ENCODE results near the gene CCDC126. TPM values are rescaled to one million over a fixed set of nuclear protein-coding genes. Genes with fewer than 3 reads are reported as not detected.
A peak's percentile ranks its signal among the peaks of the same experiment; 100 is the strongest.

Gene CCDC126
- total and polyA plus RNA-seq, 2 of the 4 experiments (the other 2 are of a cell fraction): 4.1 to 5.6 TPM

GRCh38 chr7:23618241-23618640 lies 21.1 kb downstream of the CCDC126 start:
- H2AFZ ChIP-seq (replicated peaks; ENCODE audit: low read length, poor library complexity): no peak overlapping the region
- H3K4me2 ChIP-seq (ENCODE audit: low read depth, low read length): no peak overlapping the region
- no peak overlapping the region for H3K56ac ChIP-seq (ENCODE audit: extremely low read depth, insufficient read depth, low read length)
- H4K8ac ChIP-seq (ENCODE audit: low read depth in 2 of 2, low read length in 2 of 2): no peak overlapping the region
- H3K79me1 ChIP-seq (ENCODE audit: low read depth in 1 of 2, low read length in 2 of 2): peaks cover 3 to 6% of the 10 kb centered on the region in 2 experiments; a peak in 2 of 4 replicates
- H3K14ac ChIP-seq (replicated peaks; ENCODE audit: low read depth, low read length): no peak overlapping the region
- no CpG with 5 or more reads among the region's 3 CpGs for WGBS, 2 experiments (ENCODE audit: extremely low coverage in 2 of 2, insufficient read length in 1 of 2)
- ATAC-seq (ENCODE audit: low read depth): no peak
- no peak overlapping the region for H3K4ac ChIP-seq (ENCODE audit: low read depth, low read length)
- no peak overlapping the region for H2BK20ac ChIP-seq (ENCODE audit: low read depth, low read length)
- H4K5ac ChIP-seq (ENCODE audit: low read depth, low read length): no peak overlapping the region
- no TSS peak for BruUV-seq (replicated peaks)
- H2BK15ac ChIP-seq (ENCODE audit: low read depth, low read length): no peak overlapping the region
- ChIA-PET CTCF (no interaction called here), POLR2A (ENCODE audit: unreplicated experiment) (interaction anchor here (0.6 kb wide), 1 partner anchor 152 kb away, joined by 3 read pairs; no protein-coding TSS in a partner anchor)
- no peaks in the 10 kb centered on the region for H3K4me1 ChIP-seq (ENCODE audit: control insufficient read depth, insufficient read depth, low read length)
- intact Hi-C loops (cut with micrococcal nuclease): no loop called here
- H2AK9ac ChIP-seq (replicated peaks; ENCODE audit: low read depth, low read length, poor library complexity): no peak overlapping the region
- no peak overlapping the region for H2BK5ac ChIP-seq (ENCODE audit: low read depth, low read length, poor library complexity, severe bottlenecking)
- H3K36me3 ChIP-seq (ENCODE audit: control insufficient read depth, insufficient read depth, low read length): no peaks in the 10 kb centered on the region
- no peak overlapping the region for H2BK120ac ChIP-seq (ENCODE audit: low read depth, low read length)
- no peaks in the 10 kb centered on the region for H4K20me1 ChIP-seq (ENCODE audit: insufficient read depth, low read length)
- TF ChIP-seq MXI1 (IDR thresholded peaks at IDR 0.05; ENCODE audit: borderline replicate concordance, low read depth, low read length): no peak
- no peak for TF ChIP-seq RFX5 (IDR thresholded peaks at IDR 0.05; ENCODE audit: low read depth, low read length)
- TF ChIP-seq POLR2A (IDR thresholded peaks at IDR 0.05; ENCODE audit: low read depth, low read length): no peak
- TF ChIP-seq SMC3 (IDR thresholded peaks at IDR 0.05; ENCODE audit: low read depth, low read length): no peak
- TF ChIP-seq CHD1 (IDR thresholded peaks at IDR 0.05; ENCODE audit: low read depth, low read length): no peak
- TF ChIP-seq RAD21 (IDR thresholded peaks at IDR 0.05; ENCODE audit: low read length): no peak
- TF ChIP-seq, protein P1, sequence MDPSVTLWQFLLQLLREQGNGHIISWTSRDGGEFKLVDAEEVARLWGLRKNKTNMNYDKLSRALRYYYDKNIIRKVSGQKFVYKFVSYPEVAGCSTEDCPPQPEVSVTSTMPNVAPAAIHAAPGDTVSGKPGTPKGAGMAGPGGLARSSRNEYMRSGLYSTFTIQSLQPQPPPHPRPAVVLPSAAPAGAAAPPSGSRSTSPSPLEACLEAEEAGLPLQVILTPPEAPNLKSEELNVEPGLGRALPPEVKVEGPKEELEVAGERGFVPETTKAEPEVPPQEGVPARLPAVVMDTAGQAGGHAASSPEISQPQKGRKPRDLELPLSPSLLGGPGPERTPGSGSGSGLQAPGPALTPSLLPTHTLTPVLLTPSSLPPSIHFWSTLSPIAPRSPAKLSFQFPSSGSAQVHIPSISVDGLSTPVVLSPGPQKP (IDR thresholded peaks at IDR 0.05; ENCODE audit: borderline replicate concordance, low read depth, low read length): no peak
- no peak for TF ChIP-seq CEBPB (IDR thresholded peaks at IDR 0.05; ENCODE audit: low read depth, low read length)
- no peak for TF ChIP-seq RCOR1 (IDR thresholded peaks at IDR 0.05; ENCODE audit: insufficient replicate concordance, low read length)
- no peak for TF ChIP-seq MAZ (IDR thresholded peaks at IDR 0.05; ENCODE audit: borderline replicate concordance, low read depth, low read length)
- DNase-seq: peak; percentile 47
- no peak overlapping the region for H3K18ac ChIP-seq (ENCODE audit: low read depth, low read length)
- H4K91ac ChIP-seq (ENCODE audit: insufficient read depth, low read depth, low read length): no peak overlapping the region
- no peak overlapping the region for H3K4me3 ChIP-seq (ENCODE audit: insufficient read depth, low read depth, low read length)
- peaks cover 6% of the 10 kb centered on the region; the same call in 1 of the 2 replicates for H3K9me3 ChIP-seq (ENCODE audit: control insufficient read depth, insufficient read depth, low read length)
- H3K27ac ChIP-seq (ENCODE audit: insufficient read depth, low read length): no peak overlapping the region
- no peak overlapping the region for H3K23ac ChIP-seq (ENCODE audit: low read depth, low read length)
- no peaks in the 10 kb centered on the region for H3K27me3 ChIP-seq (ENCODE audit: control insufficient read depth, insufficient read depth, low read length)
- dilution Hi-C loops (cut with HindIII; ENCODE audit: low sequenced_read_pairs, unreplicated experiment): no loop called here
- H3K9me1 ChIP-seq (ENCODE audit: insufficient read depth, low read length): no peaks in the 10 kb centered on the region
- in situ Hi-C loops (cut with MboI; ENCODE audit: low sequenced_read_pairs): no loop called here
- H3K9ac ChIP-seq (ENCODE audit: low read depth, low read length): no peak overlapping the region
- H2AK5ac ChIP-seq (ENCODE audit: low read depth, low read length): no peak overlapping the region

Data from IMR-90 (cell line).